ENCODE data around the gene ECHDC3.
"Not testable (repeated sequence)": the region's sequence is repeated elsewhere in the genome, so short reads cannot be mapped to it uniquely, and the experiment has no call there.

Gene ECHDC3

GRCh38 chr10:11719496-11720259 is 22.5 kb upstream of the ECHDC3 start:
- DNase-seq: no peak

GRCh38 chr10:11720260-11720741 is 21.9 kb upstream of the ECHDC3 start:
- DNase-seq: no peak

- DNase-seq: no peak
Observed at GRCh38 chr10:11721806-11722205, 20.4 kb upstream of the ECHDC3 start.

GRCh38 chr10:11723359-11723758 is 18.8 kb upstream of the ECHDC3 start:
- DNase-seq: no peak

GRCh38 chr10:11724938-11725776 is 17.0 kb upstream of the ECHDC3 start:
- no peak for DNase-seq

- no peak for DNase-seq
Observed at GRCh38 chr10:11725912-11726311, 16.3 kb upstream of the ECHDC3 start.

- no peak for DNase-seq
Observed at GRCh38 chr10:11727563-11727962, 14.6 kb upstream of the ECHDC3 start.

GRCh38 chr10:11728353-11728752 is 13.8 kb upstream of the ECHDC3 start:
- no peak for DNase-seq

GRCh38 chr10:11729790-11730315 is 12.3 kb upstream of the ECHDC3 start:
- no peak for DNase-seq

GRCh38 chr10:11730779-11731178 is 11.4 kb upstream of the ECHDC3 start:
- no peak for DNase-seq

- not testable (repeated sequence) for DNase-seq
Observed at GRCh38 chr10:11736767-11737166, 5.4 kb upstream of the ECHDC3 start.

GRCh38 chr10:11737258-11738032 is 4.7 kb upstream of the ECHDC3 start:
- not testable (repeated sequence) for DNase-seq

- DNase-seq: no peak
Observed at GRCh38 chr10:11740907-11741306, 1.3 kb upstream of the ECHDC3 start.

- DNase-seq: no peak
Observed at GRCh38 chr10:11741608-11742007, 574 bp upstream of the ECHDC3 start.

GRCh38 chr10:11742779-11743298 is 657 bp downstream of the ECHDC3 start:
- no peak for DNase-seq

GRCh38 chr10:11743461-11744338 is 1.5 kb downstream of the ECHDC3 start:
- DNase-seq: no peak

GRCh38 chr10:11745045-11745444 is 2.9 kb downstream of the ECHDC3 start:
- no peak for DNase-seq

- DNase-seq: peak; percentile 15
Observed at GRCh38 chr10:11746883-11747539, 4.8 kb downstream of the ECHDC3 start.

GRCh38 chr10:11748866-11749265 is 6.7 kb downstream of the ECHDC3 start:
- DNase-seq: no peak

- no peak for DNase-seq
Observed at GRCh38 chr10:11750420-11750819, 8.2 kb downstream of the ECHDC3 start.

- no peak for DNase-seq
Observed at GRCh38 chr10:11754173-11754572, 12.0 kb downstream of the ECHDC3 start.
